Skeletal muscle satellite cell (primary cell): ENCODE data around the gene MPRIP.

ENCODE experiments used
- H3K27me3 ChIP-seq: 2 replicates; pipeline ENCODE4 v1.7.0; 2013; ENCODE audit warnings: low read length; ENCODE audit not compliant: control insufficient read depth, insufficient read depth
- H3K36me3 ChIP-seq: 2 replicates; pipeline ENCODE4 v1.7.0; 2013; ENCODE audit warnings: mild to moderate bottlenecking, control low read depth, low read length; ENCODE audit not compliant: insufficient read depth
- H3K4me1 ChIP-seq: 2 replicates; pipeline ENCODE4 v1.7.0; 2013; ENCODE audit warnings: low read length; ENCODE audit not compliant: control insufficient read depth, insufficient read depth
- H3K4me2 ChIP-seq: 2 replicates; pipeline ENCODE4 v1.7.0; 2013; ENCODE audit warnings: mild to moderate bottlenecking, low read length
- H3K4me3 ChIP-seq: 2 replicates; pipeline ENCODE4 v1.7.0; 2013; ENCODE audit warnings: low read length
- H3K9ac ChIP-seq: 2 replicates; pipeline ENCODE4 v1.7.0; 2013; ENCODE audit warnings: mild to moderate bottlenecking, low read depth, low read length, moderate library complexity
- H3K9me3 ChIP-seq: replicated peaks from 2 replicates; pipeline ENCODE4 v1.7.0; 2013; ENCODE audit warnings: mild to moderate bottlenecking, control low read depth, low read length

The MPRIP gene

GRCh38 chr17:17017343-17018014 is 24.8 kb upstream of the MPRIP start:
- H3K9ac ChIP-seq, result no peak overlapping the region
- no peaks in the 10 kb centered on the region for H3K27me3 ChIP-seq
- H3K9me3 ChIP-seq, result no peaks in the 10 kb centered on the region
- H3K36me3 ChIP-seq, result no peaks in the 10 kb centered on the region
- H3K4me2 ChIP-seq, result no peak overlapping the region
- H3K4me1 ChIP-seq, result peaks cover 31% of the 10 kb centered on the region
- no peak overlapping the region for H3K4me3 ChIP-seq

- Histone ChIP-seq H3K4me3 (no peak overlapping the region), H3K9me3 (no peaks in the 10 kb centered on the region), H3K4me1 (peaks cover 31% of the 10 kb centered on the region), H3K4me2 (no peak overlapping the region), H3K36me3 (no peaks in the 10 kb centered on the region), H3K9ac (no peak overlapping the region), H3K27me3 (no peaks in the 10 kb centered on the region)
These were observed 24.2 kb upstream of the MPRIP start for GRCh38 chr17:17018021-17018441.

- no peak overlapping the region for H3K4me2 ChIP-seq
- H3K4me1 ChIP-seq, result peaks cover 31% of the 10 kb centered on the region
- no peaks in the 10 kb centered on the region for H3K36me3 ChIP-seq
- H3K9me3 ChIP-seq, result no peaks in the 10 kb centered on the region
- H3K4me3 ChIP-seq, result no peak overlapping the region
- H3K27me3 ChIP-seq, result no peaks in the 10 kb centered on the region
- H3K9ac ChIP-seq, result no peak overlapping the region
These were observed 23.4 kb upstream of the MPRIP start for GRCh38 chr17:17018612-17019429.

- no peaks in the 10 kb centered on the region for H3K9me3 ChIP-seq
- no peaks in the 10 kb centered on the region for H3K27me3 ChIP-seq
- H3K4me3 ChIP-seq, result no peak overlapping the region
- H3K4me1 ChIP-seq, result peaks cover 27% of the 10 kb centered on the region
- H3K9ac ChIP-seq, result no peak overlapping the region
- no peaks in the 10 kb centered on the region for H3K36me3 ChIP-seq
- no peak overlapping the region for H3K4me2 ChIP-seq
These were observed 22.9 kb upstream of the MPRIP start for GRCh38 chr17:17019430-17019762.

- H3K4me3 ChIP-seq, result no peak overlapping the region
These were observed 22.3 kb upstream of the MPRIP start for GRCh38 chr17:17019891-17020456.

GRCh38 chr17:17020821-17021193 is 21.4 kb upstream of the MPRIP start:
- peak overlapping the region; percentile 56 for H3K4me2 ChIP-seq
- no peaks in the 10 kb centered on the region for H3K9me3 ChIP-seq
- peak overlapping the region; percentile 75 for H3K9ac ChIP-seq
- no peaks in the 10 kb centered on the region for H3K27me3 ChIP-seq
- H3K4me1 ChIP-seq, result peaks cover 17% of the 10 kb centered on the region
- H3K4me3 ChIP-seq, result peak overlapping the region; percentile 48
- H3K36me3 ChIP-seq, result no peaks in the 10 kb centered on the region

More at GRCh38 chr17:17019891-17020456, 22.3 kb upstream of the MPRIP start:
- no peaks in the 10 kb centered on the region for H3K36me3 ChIP-seq
- peaks cover 21% of the 10 kb centered on the region for H3K4me1 ChIP-seq
- H3K9ac ChIP-seq, result no peak overlapping the region
- no peaks in the 10 kb centered on the region for H3K27me3 ChIP-seq
- no peak overlapping the region for H3K4me2 ChIP-seq
- no peaks in the 10 kb centered on the region for H3K9me3 ChIP-seq

- Histone ChIP-seq H3K4me1 (peaks cover 17% of the 10 kb centered on the region), H3K9me3 (no peaks in the 10 kb centered on the region), H3K36me3 (no peaks in the 10 kb centered on the region), H3K27me3 (no peaks in the 10 kb centered on the region), H3K4me3 (peak overlapping the region; percentile 48), H3K4me2 (peak overlapping the region; percentile 56), H3K9ac (peak overlapping the region; percentile 75)
These were observed 20.9 kb upstream of the MPRIP start for GRCh38 chr17:17021194-17021863.

- Histone ChIP-seq H3K9ac (peak overlapping the region; percentile 31), H3K27me3 (no peaks in the 10 kb centered on the region), H3K4me3 (no peak overlapping the region), H3K4me2 (no peak overlapping the region), H3K4me1 (peaks cover 17% of the 10 kb centered on the region), H3K36me3 (no peaks in the 10 kb centered on the region), H3K9me3 (no peaks in the 10 kb centered on the region)
These were observed 20.2 kb upstream of the MPRIP start for GRCh38 chr17:17022011-17022410.

- no peak overlapping the region for H3K9ac ChIP-seq
These were observed 19.8 kb upstream of the MPRIP start for GRCh38 chr17:17022456-17022855.

GRCh38 chr17:17024778-17025300 is 17.4 kb upstream of the MPRIP start:
- H3K27me3 ChIP-seq, result no peaks in the 10 kb centered on the region
- no peaks in the 10 kb centered on the region for H3K9me3 ChIP-seq
- no peaks in the 10 kb centered on the region for H3K36me3 ChIP-seq
- peaks cover 44% of the 10 kb centered on the region for H3K4me1 ChIP-seq
- no peak overlapping the region for H3K9ac ChIP-seq
- H3K4me3 ChIP-seq, result no peak overlapping the region
- no peak overlapping the region for H3K4me2 ChIP-seq

More at GRCh38 chr17:17022456-17022855, 19.8 kb upstream of the MPRIP start:
- no peak overlapping the region for H3K4me3 ChIP-seq
- no peak overlapping the region for H3K4me2 ChIP-seq
- H3K27me3 ChIP-seq, result no peaks in the 10 kb centered on the region
- H3K9me3 ChIP-seq, result no peaks in the 10 kb centered on the region
- H3K36me3 ChIP-seq, result no peaks in the 10 kb centered on the region
- H3K4me1 ChIP-seq, result peaks cover 20% of the 10 kb centered on the region

GRCh38 chr17:17025621-17026020 is 16.6 kb upstream of the MPRIP start:
- Histone ChIP-seq H3K9me3 (no peaks in the 10 kb centered on the region), H3K36me3 (no peaks in the 10 kb centered on the region), H3K27me3 (no peaks in the 10 kb centered on the region), H3K4me3 (no peak overlapping the region), H3K4me2 (no peak overlapping the region), H3K4me1 (peaks cover 51% of the 10 kb centered on the region), H3K9ac (no peak overlapping the region)
